ENCODE measurements around the gene C10orf88.

The C10orf88 gene

GRCh38 chr10:122953902-122954730 lies at the start of gene C10orf88:
C10orf88 (minus strand) TSS chr10:122954227; CDS start chr10:122954178, 49 bp downstream.
- DNase-seq: peak; percentile 95

- no peak for DNase-seq
Observed at GRCh38 chr10:123001370-123001769, 47.3 kb upstream of the C10orf88 start.

GRCh38 chr10:123000155-123000554 lies 46.1 kb upstream of the C10orf88 start:
- DNase-seq: no peak

- no peak for DNase-seq
Observed at GRCh38 chr10:122999347-122999746, 45.3 kb upstream of the C10orf88 start.

- DNase-seq: no peak
Observed at GRCh38 chr10:122998934-122999333, 44.9 kb upstream of the C10orf88 start.

- DNase-seq: no peak
Observed at GRCh38 chr10:122998360-122998917, 44.4 kb upstream of the C10orf88 start.

GRCh38 chr10:122997864-122998263 lies 43.8 kb upstream of the C10orf88 start:
- DNase-seq: no peak

- no peak for DNase-seq
Observed at GRCh38 chr10:122995936-122996335, 41.9 kb upstream of the C10orf88 start.

GRCh38 chr10:122993797-122994336 lies 39.8 kb upstream of the C10orf88 start:
- DNase-seq: no peak

- DNase-seq: no peak
Observed at GRCh38 chr10:122992031-122992585, 38.1 kb upstream of the C10orf88 start.

GRCh38 chr10:122990278-122990677 lies 36.3 kb upstream of the C10orf88 start:
- DNase-seq: no peak

- DNase-seq: no peak
Observed at GRCh38 chr10:122988501-122988900, 34.5 kb upstream of the C10orf88 start.

GRCh38 chr10:122986335-122986734 lies 32.3 kb upstream of the C10orf88 start:
- no peak for DNase-seq

- no peak for DNase-seq
Observed at GRCh38 chr10:122984708-122985107, 30.7 kb upstream of the C10orf88 start.

GRCh38 chr10:122983898-122984297 lies 29.9 kb upstream of the C10orf88 start:
- DNase-seq: no peak

- peak; percentile 47 for DNase-seq
Observed at GRCh38 chr10:122981066-122981464, 27.0 kb upstream of the C10orf88 start.

GRCh38 chr10:122980209-122981065 lies 26.4 kb upstream of the C10orf88 start, which contains the start of gene PSTK:
PSTK (plus strand) TSS chr10:122980401; CDS start chr10:122980480, 79 bp downstream.
- peak; percentile 87 for DNase-seq

- no peak for DNase-seq
Observed at GRCh38 chr10:122974543-122975064, 20.6 kb upstream of the C10orf88 start.

GRCh38 chr10:122974023-122974422 lies 20.0 kb upstream of the C10orf88 start:
- no peak for DNase-seq

GRCh38 chr10:122968698-122969097 lies 14.7 kb upstream of the C10orf88 start:
- no peak for DNase-seq

GRCh38 chr10:122966879-122967278 lies 12.9 kb upstream of the C10orf88 start:
- no peak for DNase-seq

- DNase-seq: no peak
Observed at GRCh38 chr10:122962405-122962804, 8.4 kb upstream of the C10orf88 start.

All from NCI-H2227 treated with DMSO at 0.1 percent for 48 hours (cell line).